HepG2 (cell line): ENCODE data around the gene MEGF11.

ENCODE experiments used
- CTCF ChIP-seq: sonication (generic); formaldehyde crosslinking; IDR thresholded peaks from 2 replicates; pipeline ENCODE4 v1.5.0; 2020; ENCODE audit warnings: mild to moderate bottlenecking, missing genetic modification reagents, moderate library complexity
- EZH2 ChIP-seq: conservative IDR thresholded peaks from 2 replicates; pipeline ENCODE4 v1.6.1; 2012; ENCODE audit warnings: mild to moderate bottlenecking, low read depth, low read length, moderate library complexity
- FOSL2 ChIP-seq: sonication (generic); formaldehyde crosslinking; IDR thresholded peaks from 2 replicates; pipeline ENCODE4 v1.4.0; 2020; ENCODE audit warnings: missing genetic modification reagents
- GZF1 ChIP-seq: sonication (generic); formaldehyde crosslinking; IDR thresholded peaks from 2 replicates; pipeline ENCODE4 v1.5.1; 2020; ENCODE audit warnings: mild to moderate bottlenecking, missing genetic modification reagents
- NFE2 ChIP-seq: sonication (generic); formaldehyde crosslinking; IDR thresholded peaks from 2 replicates; pipeline ENCODE4 v1.4.0; 2020; ENCODE audit warnings: missing genetic modification reagents
- PHB2 ChIP-seq: fragments of 450-650 bp; IDR thresholded peaks from 2 replicates; pipeline ENCODE4 v1.6.1; 2018; ENCODE audit not compliant: partially characterized antibody
- POLR2AphosphoS5 ChIP-seq: IDR thresholded peaks from 2 replicates; pipeline ENCODE4 v1.6.1; 2012; ENCODE audit warnings: low read depth, low read length
- RAD21 ChIP-seq: fragments of 450-650 bp; formaldehyde crosslinking; IDR thresholded peaks from 2 replicates; pipeline ENCODE4 v1.5.0; 2020; ENCODE audit warnings: mild to moderate bottlenecking
- RARA ChIP-seq: IDR thresholded peaks from 2 replicates; pipeline ENCODE4 v1.6.1; 2016; ENCODE audit warnings: missing genetic modification reagents, missing compliant biosample characterization
- SNRNP70 ChIP-seq: fragments of 200-400 bp; formaldehyde crosslinking; IDR thresholded peaks from 2 replicates; pipeline ENCODE4 v1.6.1; 2017; ENCODE audit warnings: mild to moderate bottlenecking, low read depth, low read length, moderate library complexity
- SRY ChIP-seq: sonication (generic); formaldehyde crosslinking; IDR thresholded peaks from 2 replicates; pipeline ENCODE4 v1.8.0; 2022; ENCODE audit warnings: mild to moderate bottlenecking, missing genetic modification reagents
- ZNF274 ChIP-seq: sonication (generic); formaldehyde crosslinking; IDR thresholded peaks from 2 replicates; pipeline ENCODE4 v1.5.1; 2020; ENCODE audit warnings: mild to moderate bottlenecking, missing genetic modification reagents
- TF ChIP-seq, protein P1 (sequence below): IDR thresholded peaks from 2 replicates; pipeline ENCODE4 v1.6.1; 2012; ENCODE audit warnings: inconsistent platforms

DNA sequence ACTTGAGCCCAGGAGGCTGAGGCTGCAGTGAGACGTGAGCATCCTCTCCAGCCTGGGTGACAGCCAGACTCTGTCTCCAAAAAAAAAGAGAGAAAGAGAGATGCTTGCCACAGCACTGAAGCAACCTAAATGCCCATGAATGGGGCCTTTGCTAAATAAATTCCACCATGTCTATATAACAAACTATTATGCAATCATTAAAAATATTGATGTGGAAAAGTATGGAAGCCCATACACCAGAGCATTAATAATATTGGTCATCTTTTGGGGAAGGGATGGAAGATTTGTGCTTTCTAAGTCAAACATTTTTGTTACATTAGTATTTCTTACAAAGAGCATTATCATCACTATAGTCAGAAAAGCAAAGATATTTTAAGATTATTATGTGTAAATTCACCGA is 116.6 kb downstream of the MEGF11 start:
- TF ChIP-seq RARA (CRISPR knock-in tag) (no peak), CTCF (CRISPR knock-in tag) (no peak), GZF1 (CRISPR knock-in tag) (no peak), FOSL2 (CRISPR knock-in tag) (no peak), POLR2AphosphoS5 (no peak), RAD21 (CRISPR knock-in tag) (no peak), NFE2 (no peak), PHB2 (no peak), EZH2 (no peak), SRY (CRISPR knock-in tag) (no peak), ZNF274 (CRISPR knock-in tag) (no peak), SNRNP70 (no peak)
- TF ChIP-seq, protein P1, sequence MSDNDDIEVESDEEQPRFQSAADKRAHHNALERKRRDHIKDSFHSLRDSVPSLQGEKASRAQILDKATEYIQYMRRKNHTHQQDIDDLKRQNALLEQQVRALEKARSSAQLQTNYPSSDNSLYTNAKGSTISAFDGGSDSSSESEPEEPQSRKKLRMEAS, result no peak
